Panc1 (cell line): ENCODE results near the gene RANBP17. TPM values are rescaled to one million over a fixed set of nuclear protein-coding genes. Genes with fewer than 3 reads are reported as not detected.
"Not testable (repeated sequence)": the region's sequence is repeated elsewhere in the genome, so short reads cannot be mapped to it uniquely, and the experiment has no call there.

Experiments
- ATAC-seq: fragments of 200-7000 bp; cut with Tn5 transposase; 2 replicates; pipeline ENCODE4 v1.9.1; 2020; ENCODE audit warnings: mild to moderate bottlenecking, moderate library complexity
- BruUV-seq: library from RNA; stranded (reverse); fragments of 400-500 nt; replicated peaks from 2 replicates; lab custom pipeline; 2021; lab: Mats Ljungman, UMichigan
- CTCF ChIA-PET: fragments of 300-600 bp; sonication (Branson Sonifier 250); formaldehyde crosslinking; loops from one replicate; lab custom pipeline; 2022; ENCODE audit warnings: antibody characterized with exemption; lab: Charles Lee
- POLR2A ChIA-PET: fragments of 300-600 bp; sonication (Branson Sonifier 250); formaldehyde crosslinking; loops from one replicate; lab custom pipeline; 2022; ENCODE audit warnings: antibody characterized with exemption; lab: Charles Lee
- DNase-seq: peaks from one replicate; pipeline ENCODE4 v3.0.0-alpha.2; 2010; ENCODE audit warnings: low read depth, low spot score
- H3K27ac ChIP-seq: 2 replicates; pipeline ENCODE4 v1.5.1; 2011; ENCODE audit warnings: mild to moderate bottlenecking, low read length, inconsistent platforms
- H3K27me3 ChIP-seq: fragments of 200-500 bp; sonication (Bioruptor generic); 2 replicates; pipeline ENCODE4 v1.6.0; 2014; ENCODE audit warnings: low read length, inconsistent platforms; ENCODE audit not compliant: control insufficient read depth, insufficient read depth
- H3K36me3 ChIP-seq: fragments of 200-500 bp; sonication (Bioruptor generic); 2 replicates; pipeline ENCODE4 v1.5.1; 2014; ENCODE audit warnings: inconsistent platforms, mild to moderate bottlenecking, low read length, moderate library complexity; ENCODE audit not compliant: control insufficient read depth, insufficient read depth
- H3K4me1 ChIP-seq: 2 replicates; pipeline ENCODE4 v1.5.1; 2011; ENCODE audit warnings: inconsistent platforms, mild to moderate bottlenecking, low read length, moderate library complexity; ENCODE audit not compliant: control insufficient read depth, insufficient read depth
- H3K4me3 ChIP-seq, 2 experiments: 2 replicates each; pipeline ENCODE4 v1.5.1; 2011 to 2012; ENCODE audit warnings: low read depth in 2 of 2, low read length in 2 of 2, mild to moderate bottlenecking in 2 of 2, inconsistent platforms in 1 of 2, moderate library complexity in 1 of 2
- H3K9me3 ChIP-seq: fragments of 200-500 bp; sonication (Bioruptor generic); 2 replicates; pipeline ENCODE4 v1.5.1; 2014; ENCODE audit warnings: low read depth, mild to moderate bottlenecking, inconsistent platforms, low read length, moderate library complexity; ENCODE audit not compliant: control insufficient read depth, insufficient read depth
- CTCF ChIP-seq: fragments of 450-650 bp; IDR thresholded peaks from 2 replicates; pipeline ENCODE4 v1.5.1; 2017; ENCODE audit warnings: mild to moderate bottlenecking
- POLR2AphosphoS5 ChIP-seq: IDR thresholded peaks from 2 replicates; pipeline ENCODE4 v1.6.1; 2012; ENCODE audit warnings: mild to moderate bottlenecking, low read depth, low read length, moderate library complexity
- REST ChIP-seq, 2 experiments: IDR thresholded peaks; 2 replicates each; pipeline ENCODE4 v1.6.1; 2011 to 2012; ENCODE audit warnings: low read depth in 2 of 2, control low read depth in 1 of 2, low read length in 1 of 2, mild to moderate bottlenecking in 1 of 2, moderate library complexity in 1 of 2; ENCODE audit not compliant: insufficient read depth in 1 of 2
- SIN3A ChIP-seq: IDR thresholded peaks from 2 replicates; pipeline ENCODE4 v1.6.1; 2012; ENCODE audit warnings: low read depth, mild to moderate bottlenecking, low read length, moderate library complexity, borderline replicate concordance; ENCODE audit not compliant: insufficient read depth
- TCF7L2 ChIP-seq: IDR thresholded peaks from 2 replicates; pipeline ENCODE4 v1.6.1; 2011; ENCODE audit warnings: mild to moderate bottlenecking, low read depth, low read length, inconsistent platforms
- in situ Hi-C: cut with HindIII; loops from 2 replicates; pipeline ENCODE4 v1.10.0; 2016; ENCODE audit warnings: low sequenced_read_pairs, low pct_unique_long_range_greater_than_20kb
- intact Hi-C: fragments of 100-400 bp; cut with micrococcal nuclease; formaldehyde crosslinking; loops from one replicate; pipeline ENCODE4 v1.10.0; 2022; ENCODE audit not compliant: unreplicated experiment
- total RNA-seq: library from RNA; stranded (reverse); gene quantifications from one replicate; pipeline ENCODE4 v1.2.1, GENCODE V29; 2021; ENCODE audit not compliant: unreplicated experiment

The RANBP17 gene
- total RNA-seq, 1 experiment from 2014 or later: not detected

DNA sequence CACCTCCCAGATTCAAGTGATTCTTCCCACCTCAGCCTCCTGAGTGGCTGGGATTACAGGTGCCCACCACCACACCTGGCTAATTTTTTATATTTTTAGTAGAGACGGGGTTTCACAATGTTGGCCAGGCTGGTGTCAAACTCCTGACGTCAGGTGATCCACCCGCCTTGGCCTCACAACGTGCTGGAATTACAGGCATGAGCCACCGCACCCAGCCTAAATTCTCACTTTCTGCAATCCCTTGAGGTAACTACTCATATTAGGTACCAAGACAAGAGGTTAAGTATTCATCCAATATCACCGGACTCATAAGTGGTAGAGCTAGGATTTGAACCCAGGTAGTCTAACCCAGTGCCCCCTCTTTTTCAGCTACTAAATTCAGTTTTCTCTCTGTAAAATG is 436.1 kb downstream of the RANBP17 start:
- BruUV-seq, POLR2A ChIA-PET: not testable (repeated sequence)

DNA sequence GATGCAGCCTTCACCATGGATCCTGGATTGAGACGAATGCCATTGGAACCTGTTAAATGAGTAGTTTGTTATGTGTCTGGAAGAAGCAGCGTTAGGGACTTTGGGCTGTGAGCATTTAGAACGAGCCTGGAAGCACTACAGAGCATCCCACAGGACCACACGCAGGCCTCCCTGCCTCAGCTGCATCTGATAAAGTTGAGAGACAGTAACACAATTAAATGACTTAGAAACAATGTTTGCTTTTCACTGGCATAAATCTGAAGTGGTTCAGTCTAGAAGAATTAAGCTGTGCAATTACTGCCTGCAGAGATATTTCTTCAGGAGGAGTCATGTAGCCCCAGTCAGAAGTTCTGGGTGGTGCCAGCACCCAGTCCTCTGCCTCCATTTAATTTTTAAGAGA is 437.4 kb downstream of the RANBP17 start:
- Histone ChIP-seq H3K4me1 (no peaks in the 10 kb centered on the region), H3K27me3 (no peaks in the 10 kb centered on the region; the same call in 1 of the 2 replicates), H3K9me3 (no peaks in the 10 kb centered on the region), H3K4me3 (no peak overlapping the region), H3K27ac (no peak overlapping the region), H3K36me3 (no peaks in the 10 kb centered on the region)
- no peak for TF ChIP-seq CTCF
- TF ChIP-seq TCF7L2: no peak
- TF ChIP-seq POLR2AphosphoS5: no peak
- TF ChIP-seq REST (IDR thresholded peaks at IDR 0.05; ENCODE audit: insufficient read depth in 1 of 2, low read depth in 2 of 2, low read length in 1 of 2): no peak
- no peak for TF ChIP-seq SIN3A
- ATAC-seq (no peak), DNase-seq (no peak)
- no TSS peak for BruUV-seq
- ChIA-PET POLR2A (no interaction called here), CTCF (no interaction called here)
- intact Hi-C loops (no loop called here), in situ Hi-C loops (no loop called here)

More for the DNA sequence above, 436.1 kb downstream of the RANBP17 start:
- H3K4me3 ChIP-seq, H3K4me1 ChIP-seq, in situ Hi-C loops, H3K27ac ChIP-seq, intact Hi-C loops, H3K27me3 ChIP-seq, ATAC-seq, DNase-seq, CTCF ChIA-PET, H3K9me3 ChIP-seq, H3K36me3 ChIP-seq: not testable (repeated sequence)

- POLR2A ChIA-PET: no interaction called here
- Histone ChIP-seq H3K27ac (no peak overlapping the region), H3K36me3 (no peaks in the 10 kb centered on the region), H3K27me3 (no peaks in the 10 kb centered on the region; the same call in 1 of the 2 replicates), H3K4me3 (no peak overlapping the region), H3K4me1 (no peaks in the 10 kb centered on the region), H3K9me3 (no peaks in the 10 kb centered on the region)
- ATAC-seq (no peak), DNase-seq (no peak)
- in situ Hi-C loops (no loop called here), intact Hi-C loops (no loop called here)
- CTCF ChIA-PET: no interaction called here
- no peak for TF ChIP-seq REST (IDR thresholded peaks at IDR 0.05; ENCODE audit: insufficient read depth in 1 of 2, low read depth in 2 of 2, low read length in 1 of 2)
- no peak for TF ChIP-seq CTCF
- no peak for TF ChIP-seq POLR2AphosphoS5
- no peak for TF ChIP-seq TCF7L2
- no peak for TF ChIP-seq SIN3A
- no TSS peak for BruUV-seq
Observed at GRCh38 chr5:171299851-171300250, 438.0 kb downstream of the RANBP17 start.
